Effector memory CD8-positive, alpha-beta T cell (primary cell): ENCODE measurements around the gene RNMT.
A peak's percentile ranks its signal among the peaks of the same experiment; 100 is the strongest.

ENCODE experiments used
- ATAC-seq: fragments of 150-1000 bp; cut with Tn5 transposase; replicated peaks from 2 replicates; pipeline ENCODE4 v1.10.0; 2021; ENCODE audit warnings: mild to moderate bottlenecking, moderate library complexity
- DNase-seq, 3 experiments: peaks; one replicate each; pipeline ENCODE4 v3.0.0; 2021
- H3K27ac Mint-ChIP-seq, 2 donors: one replicate each; pipeline ENCODE4 v1.8.0; 2022; ENCODE audit warnings: mild to moderate bottlenecking in 2 of 2, mixed read lengths in 2 of 2, moderate library complexity in 2 of 2
- H3K27me3 Mint-ChIP-seq, 2 donors: one replicate each; pipeline ENCODE4 v1.8.0; 2022; ENCODE audit warnings: mixed read lengths in 2 of 2
- H3K36me3 Mint-ChIP-seq: one replicate; pipeline ENCODE4 v1.8.0; 2022; ENCODE audit warnings: mild to moderate bottlenecking, moderate library complexity, mixed read lengths; ENCODE audit not compliant: insufficient read depth
- H3K4me1 Mint-ChIP-seq, 2 donors: one replicate each; pipeline ENCODE4 v1.8.0; 2022; ENCODE audit warnings: low read depth in 2 of 2, mixed read lengths in 2 of 2
- H3K4me3 Mint-ChIP-seq, 2 donors: one replicate each; pipeline ENCODE4 v1.8.0; 2022; ENCODE audit warnings: mild to moderate bottlenecking in 2 of 2, mixed read lengths in 2 of 2, moderate library complexity in 2 of 2
- H3K9me3 Mint-ChIP-seq, 2 donors: one replicate each; pipeline ENCODE4 v1.8.0; 2022; ENCODE audit warnings: mixed read lengths in 2 of 2

Gene RNMT

GRCh38 chr18:13758622-13759021, 32.1 kb downstream of the RNMT start:
- H3K4me3 Mint-ChIP-seq = no peak overlapping the region
- H3K4me1 Mint-ChIP-seq = no peaks in the 10 kb centered on the region
- ATAC-seq = no peak
- H3K36me3 Mint-ChIP-seq = peaks cover 55% of the 10 kb centered on the region
- no peak overlapping the region for H3K27ac Mint-ChIP-seq
- no peaks in the 10 kb centered on the region for H3K27me3 Mint-ChIP-seq
- no peak for DNase-seq
- peaks cover 0 to 5% of the 10 kb centered on the region in 2 donors for H3K9me3 Mint-ChIP-seq

- ATAC-seq = no peak
- H3K4me3 Mint-ChIP-seq = no peak overlapping the region
- H3K4me1 Mint-ChIP-seq = no peaks in the 10 kb centered on the region
- no peak for DNase-seq
- no peaks in the 10 kb centered on the region for H3K27me3 Mint-ChIP-seq
- H3K36me3 Mint-ChIP-seq = peaks cover 44% of the 10 kb centered on the region
- peaks cover 1 to 9% of the 10 kb centered on the region in 2 donors for H3K9me3 Mint-ChIP-seq
- no peak overlapping the region for H3K27ac Mint-ChIP-seq
Observed at GRCh38 chr18:13760047-13760446, 33.6 kb downstream of the RNMT start.

- peaks cover 5 to 24% of the 10 kb centered on the region in 2 donors for H3K9me3 Mint-ChIP-seq
- no peaks in the 10 kb centered on the region for H3K27me3 Mint-ChIP-seq
- H3K36me3 Mint-ChIP-seq = peaks cover 25% of the 10 kb centered on the region
- no peaks in the 10 kb centered on the region for H3K4me1 Mint-ChIP-seq
- DNase-seq = no peak
- no peak overlapping the region for H3K4me3 Mint-ChIP-seq
- no peak for ATAC-seq
- H3K27ac Mint-ChIP-seq = peak overlapping the region in 1 of 2 donors; percentile 25
Observed at GRCh38 chr18:13762690-13763439, 36.4 kb downstream of the RNMT start.

- H3K27ac Mint-ChIP-seq = no peak overlapping the region
- H3K4me1 Mint-ChIP-seq = no peaks in the 10 kb centered on the region
- ATAC-seq (no peak), DNase-seq (no peak)
- H3K27me3 Mint-ChIP-seq = peaks cover 12% of the 10 kb centered on the region in 2 donors
- no peak overlapping the region for H3K4me3 Mint-ChIP-seq
- H3K9me3 Mint-ChIP-seq = peaks cover 0 to 4% of the 10 kb centered on the region in 2 donors
- no peaks in the 10 kb centered on the region for H3K36me3 Mint-ChIP-seq
Observed at GRCh38 chr18:13775058-13775457, 48.6 kb downstream of the RNMT start.

GRCh38 chr18:13791181-13791580, 64.7 kb downstream of the RNMT start:
- H3K27me3 Mint-ChIP-seq = peaks cover 3 to 21% of the 10 kb centered on the region in 2 donors
- no peaks in the 10 kb centered on the region for H3K9me3 Mint-ChIP-seq
- H3K4me3 Mint-ChIP-seq = no peak overlapping the region
- no peaks in the 10 kb centered on the region for H3K4me1 Mint-ChIP-seq
- H3K27ac Mint-ChIP-seq = no peak overlapping the region
- ATAC-seq (no peak), DNase-seq (no peak)
- no peaks in the 10 kb centered on the region for H3K36me3 Mint-ChIP-seq

- Mint-ChIP-seq H3K27ac (no peak overlapping the region), H3K36me3 (peaks cover 3% of the 10 kb centered on the region), H3K27me3 (peaks cover 27 to 48% of the 10 kb centered on the region in 2 donors), H3K4me1 (no peaks in the 10 kb centered on the region), H3K9me3 (no peaks in the 10 kb centered on the region), H3K4me3 (no peak overlapping the region)
- DNase-seq (no peak), ATAC-seq (no peak)
Observed at GRCh38 chr18:13793819-13794218, 67.3 kb downstream of the RNMT start.

- Mint-ChIP-seq H3K36me3 (peaks cover 3% of the 10 kb centered on the region), H3K27me3 (peaks cover 47 to 63% of the 10 kb centered on the region in 2 donors), H3K27ac (no peak overlapping the region), H3K9me3 (no peaks in the 10 kb centered on the region), H3K4me1 (peaks cover 0 to 6% of the 10 kb centered on the region in 2 donors), H3K4me3 (no peak overlapping the region)
- no peak for DNase-seq
- ATAC-seq = no peak
Observed at GRCh38 chr18:13796515-13796914, 70.0 kb downstream of the RNMT start.

GRCh38 chr18:13797157-13797611, 70.7 kb downstream of the RNMT start:
- no peak overlapping the region for H3K4me3 Mint-ChIP-seq
- peaks cover 0 to 6% of the 10 kb centered on the region in 2 donors for H3K4me1 Mint-ChIP-seq
- DNase-seq (no peak), ATAC-seq (no peak)
- H3K27me3 Mint-ChIP-seq = peaks cover 50 to 66% of the 10 kb centered on the region in 2 donors
- H3K9me3 Mint-ChIP-seq = no peaks in the 10 kb centered on the region
- H3K27ac Mint-ChIP-seq = no peak overlapping the region
- H3K36me3 Mint-ChIP-seq = peaks cover 3% of the 10 kb centered on the region

GRCh38 chr18:13799396-13799795, 72.9 kb downstream of the RNMT start:
- Mint-ChIP-seq H3K4me1 (peaks cover 0 to 6% of the 10 kb centered on the region in 2 donors), H3K27me3 (peaks cover 66 to 76% of the 10 kb centered on the region in 2 donors), H3K36me3 (peaks cover 3% of the 10 kb centered on the region), H3K9me3 (no peaks in the 10 kb centered on the region), H3K27ac (no peak overlapping the region), H3K4me3 (no peak overlapping the region)
- ATAC-seq = no peak
- no peak for DNase-seq

- H3K9me3 Mint-ChIP-seq = no peaks in the 10 kb centered on the region
- peak overlapping the region in 1 of 2 donors; percentile 24 for H3K4me3 Mint-ChIP-seq
- peaks cover 79 to 89% of the 10 kb centered on the region in 2 donors for H3K27me3 Mint-ChIP-seq
- peaks cover 3% of the 10 kb centered on the region for H3K36me3 Mint-ChIP-seq
- peaks cover 0 to 6% of the 10 kb centered on the region in 2 donors for H3K4me1 Mint-ChIP-seq
- no peak for DNase-seq
- no peak overlapping the region for H3K27ac Mint-ChIP-seq
- peak; percentile 24 for ATAC-seq
Observed at GRCh38 chr18:13800505-13801259, 74.2 kb downstream of the RNMT start.

GRCh38 chr18:13801260-13801601, 74.8 kb downstream of the RNMT start:
- H3K4me1 Mint-ChIP-seq = peaks cover 0 to 6% of the 10 kb centered on the region in 2 donors
- DNase-seq = no peak
- peak overlapping the region in 1 of 2 donors; percentile 24 for H3K4me3 Mint-ChIP-seq
- no peaks in the 10 kb centered on the region for H3K9me3 Mint-ChIP-seq
- peaks cover 81 to 93% of the 10 kb centered on the region in 2 donors for H3K27me3 Mint-ChIP-seq
- H3K27ac Mint-ChIP-seq = no peak overlapping the region
- no peak for ATAC-seq
- H3K36me3 Mint-ChIP-seq = peaks cover 3% of the 10 kb centered on the region

- Mint-ChIP-seq H3K4me1 (peaks cover 0 to 6% of the 10 kb centered on the region in 2 donors), H3K36me3 (no peaks in the 10 kb centered on the region), H3K9me3 (no peaks in the 10 kb centered on the region), H3K4me3 (no peak overlapping the region), H3K27ac (no peak overlapping the region), H3K27me3 (peaks cover 55 to 70% of the 10 kb centered on the region in 2 donors)
- ATAC-seq = no peak
- no peak for DNase-seq
Observed at GRCh38 chr18:13804305-13804704, 77.8 kb downstream of the RNMT start.

- no peak overlapping the region for H3K4me3 Mint-ChIP-seq
- DNase-seq = no peak
- H3K4me1 Mint-ChIP-seq = peaks cover 0 to 3% of the 10 kb centered on the region in 2 donors
- no peak overlapping the region for H3K27ac Mint-ChIP-seq
- H3K36me3 Mint-ChIP-seq = peaks cover 3% of the 10 kb centered on the region
- no peak for ATAC-seq
- H3K9me3 Mint-ChIP-seq = no peaks in the 10 kb centered on the region
- H3K27me3 Mint-ChIP-seq = peaks cover 33 to 67% of the 10 kb centered on the region in 2 donors
Observed at GRCh38 chr18:13808294-13809042, 82.0 kb downstream of the RNMT start.
